Suprapubic skin (tissue), 3 donors: Measurements from ENCODE around the gene EML1.

Experiments used
- POLR2A ChIP-seq, 2 donors: fragments of 450-650 bp; IDR thresholded peaks; one replicate each; pipeline ENCODE4 v1.6.1; 2017; ENCODE audit warnings: antibody characterized with exemption in 2 of 2, mild to moderate bottlenecking in 2 of 2, moderate library complexity in 2 of 2
- TF ChIP-seq, protein P1 (sequence below), 2 donors: fragments of 200-600 bp in 1 of 2; fragments of 450-650 bp in 1 of 2; sonication (generic) in 1 of 2; IDR thresholded peaks; one replicate each; pipeline ENCODE4 v1.5.1; 2016 to 2019; ENCODE audit warnings: antibody characterized with exemption in 2 of 2, mild to moderate bottlenecking in 1 of 2, moderate library complexity in 1 of 2

DNA sequence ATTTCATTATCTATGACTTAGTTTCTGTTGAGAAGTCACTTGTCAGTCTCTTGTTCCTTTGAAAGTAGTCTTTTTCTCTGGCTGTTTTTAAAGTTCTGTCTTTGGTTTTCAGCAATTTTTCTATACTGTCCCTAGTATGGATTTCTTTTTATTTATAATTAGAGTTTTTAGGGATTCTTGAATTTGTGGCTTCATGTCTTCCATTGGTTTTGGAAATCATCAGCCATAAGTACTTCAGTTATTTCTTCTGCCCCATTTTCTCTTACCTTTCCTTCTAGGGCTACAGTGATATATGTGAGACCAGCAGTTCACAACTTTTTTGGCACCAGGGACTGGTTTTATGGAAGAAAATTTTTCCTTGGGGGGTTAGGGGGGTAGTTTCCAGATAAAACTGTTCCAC is 182.0 kb downstream of the EML1 start:
- TF ChIP-seq, protein P1, sequence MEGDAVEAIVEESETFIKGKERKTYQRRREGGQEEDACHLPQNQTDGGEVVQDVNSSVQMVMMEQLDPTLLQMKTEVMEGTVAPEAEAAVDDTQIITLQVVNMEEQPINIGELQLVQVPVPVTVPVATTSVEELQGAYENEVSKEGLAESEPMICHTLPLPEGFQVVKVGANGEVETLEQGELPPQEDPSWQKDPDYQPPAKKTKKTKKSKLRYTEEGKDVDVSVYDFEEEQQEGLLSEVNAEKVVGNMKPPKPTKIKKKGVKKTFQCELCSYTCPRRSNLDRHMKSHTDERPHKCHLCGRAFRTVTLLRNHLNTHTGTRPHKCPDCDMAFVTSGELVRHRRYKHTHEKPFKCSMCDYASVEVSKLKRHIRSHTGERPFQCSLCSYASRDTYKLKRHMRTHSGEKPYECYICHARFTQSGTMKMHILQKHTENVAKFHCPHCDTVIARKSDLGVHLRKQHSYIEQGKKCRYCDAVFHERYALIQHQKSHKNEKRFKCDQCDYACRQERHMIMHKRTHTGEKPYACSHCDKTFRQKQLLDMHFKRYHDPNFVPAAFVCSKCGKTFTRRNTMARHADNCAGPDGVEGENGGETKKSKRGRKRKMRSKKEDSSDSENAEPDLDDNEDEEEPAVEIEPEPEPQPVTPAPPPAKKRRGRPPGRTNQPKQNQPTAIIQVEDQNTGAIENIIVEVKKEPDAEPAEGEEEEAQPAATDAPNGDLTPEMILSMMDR (IDR thresholded peaks at IDR 0.05): no peak
- no peak for TF ChIP-seq POLR2A (IDR thresholded peaks at IDR 0.05)
